T-helper 9 cell (primary cell): ENCODE measurements around the gene AHCYL2.
A peak's percentile ranks its signal among the peaks of the same experiment; 100 is the strongest.
"Not testable (repeated sequence)": the region's sequence is repeated elsewhere in the genome, so short reads cannot be mapped to it uniquely, and the experiment has no call there.

ENCODE experiments used
- DNase-seq: peaks from one replicate; pipeline ENCODE4 v3.0.0-alpha.2; 2020

The AHCYL2 gene

DNA sequence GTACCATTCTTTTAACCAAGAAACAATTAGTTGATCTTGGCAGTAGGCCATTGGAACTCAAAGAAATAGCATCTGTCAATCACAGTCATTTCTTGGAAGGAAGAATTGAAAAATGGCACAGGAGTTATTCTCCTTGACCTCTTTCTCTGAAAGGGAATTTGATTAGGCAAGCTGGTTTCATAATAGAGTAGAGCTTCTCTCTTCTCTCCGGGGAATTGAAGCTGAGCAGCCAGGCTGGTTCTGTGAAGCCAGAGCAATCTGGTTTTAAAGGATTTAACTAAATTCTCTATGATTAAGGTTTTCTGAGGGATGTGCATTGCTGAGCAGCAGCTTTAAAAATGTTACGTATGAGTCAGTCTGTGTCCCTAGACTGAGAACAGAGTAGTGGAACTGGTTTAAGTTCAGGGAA is 70.2 kb downstream of the AHCYL2 start:
- DNase-seq: no peak

DNA sequence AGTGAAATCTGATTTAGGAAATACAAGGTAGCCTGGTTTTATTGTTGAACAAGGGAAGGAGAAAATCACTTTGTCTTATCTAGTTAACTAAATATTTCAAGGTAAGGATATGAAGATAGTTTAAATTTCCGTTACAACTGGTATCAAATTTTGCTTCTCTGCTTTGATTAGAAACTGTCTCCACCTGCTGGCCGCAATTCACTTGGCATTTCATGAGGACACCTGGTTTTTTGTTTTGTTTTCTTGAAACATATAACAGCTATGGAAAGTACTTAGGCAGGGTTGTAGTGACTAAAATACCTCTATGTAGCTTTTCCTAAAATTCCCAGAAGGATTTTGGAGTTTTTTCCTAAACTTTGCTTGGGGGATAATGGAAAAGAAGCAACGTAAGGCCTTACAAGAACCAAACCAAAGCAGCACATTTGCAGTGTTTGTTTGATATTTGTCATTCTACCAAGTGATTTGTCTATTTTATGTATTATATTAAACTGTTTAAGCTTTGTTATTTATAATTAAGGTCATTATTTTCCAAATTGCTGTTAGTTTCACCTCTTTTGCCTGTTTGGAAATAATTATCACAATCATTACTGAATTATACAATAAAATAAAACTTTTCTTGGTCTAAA is 73.6 kb downstream of the AHCYL2 start:
- peak; percentile 33 for DNase-seq

GRCh38 chr7:129299889-129300288 is 75.1 kb downstream of the AHCYL2 start:
- no peak for DNase-seq

DNA sequence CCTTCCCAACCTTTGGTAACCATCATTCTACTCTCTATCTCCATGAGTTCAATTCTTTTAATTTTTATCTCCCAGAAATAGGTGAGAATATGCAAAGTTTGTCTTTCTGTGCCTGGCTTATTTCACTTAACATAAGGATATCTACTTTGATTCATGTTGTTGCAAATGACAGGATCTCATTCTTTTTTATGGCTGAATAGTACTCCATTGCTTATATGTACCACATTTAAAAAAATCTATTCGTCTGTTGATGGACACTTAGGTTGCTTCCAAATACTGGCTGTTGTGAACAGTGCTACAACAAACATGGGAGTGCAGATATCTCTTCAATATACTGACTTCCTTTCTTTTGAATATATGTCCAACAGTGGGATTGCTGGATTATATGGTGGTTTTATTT is 75.5 kb downstream of the AHCYL2 start:
- DNase-seq: not testable (repeated sequence)

- no peak for DNase-seq
Measured at GRCh38 chr7:129307592-129307991, 82.8 kb downstream of the AHCYL2 start.

- no peak for DNase-seq
Measured at GRCh38 chr7:129308047-129308446, 83.2 kb downstream of the AHCYL2 start.

DNA sequence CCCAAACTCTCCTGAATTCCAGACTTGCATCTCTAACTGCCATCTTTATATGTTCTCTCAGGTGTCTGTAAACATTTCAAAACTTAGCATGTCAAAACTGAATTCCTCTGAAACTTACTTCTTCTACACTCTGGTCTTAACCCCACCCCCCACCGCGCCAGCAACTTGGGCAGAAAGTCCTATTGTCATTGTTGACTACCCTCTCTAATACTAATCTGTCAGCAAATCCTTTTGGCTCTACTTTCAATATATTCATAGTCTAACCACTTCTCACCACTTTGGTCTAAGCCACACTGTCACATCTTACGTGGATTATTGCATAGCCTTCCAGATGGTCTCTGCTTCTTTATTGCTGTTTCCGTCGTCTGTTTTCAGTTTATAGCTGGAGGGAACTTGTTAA is 86.6 kb downstream of the AHCYL2 start:
- no peak for DNase-seq

- no peak for DNase-seq
Measured at GRCh38 chr7:129313282-129313681, 88.5 kb downstream of the AHCYL2 start.

DNA sequence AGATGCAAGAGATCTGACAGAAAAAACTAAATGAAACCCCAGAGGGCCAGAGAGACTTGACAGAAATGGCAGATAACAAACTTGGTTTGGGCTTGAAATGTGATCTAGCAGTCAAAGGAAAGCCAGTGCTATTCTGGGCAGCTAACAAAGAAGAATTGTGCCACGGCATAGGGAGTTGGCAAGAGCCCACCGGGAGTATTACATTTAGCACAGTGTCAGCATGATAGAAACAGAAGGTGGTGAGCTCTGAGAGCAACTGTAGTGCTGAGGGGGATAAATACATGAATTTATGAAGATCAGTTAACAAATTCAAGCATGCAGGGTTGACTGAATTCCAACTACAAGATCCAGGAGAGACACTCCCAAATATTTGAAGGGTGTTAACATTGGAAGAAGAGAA is 91.1 kb downstream of the AHCYL2 start:
- no peak for DNase-seq

GRCh38 chr7:129317450-129317849 is 92.6 kb downstream of the AHCYL2 start:
- no peak for DNase-seq

- DNase-seq: no peak
Measured at GRCh38 chr7:129327076-129327475, 102.2 kb downstream of the AHCYL2 start.

DNA sequence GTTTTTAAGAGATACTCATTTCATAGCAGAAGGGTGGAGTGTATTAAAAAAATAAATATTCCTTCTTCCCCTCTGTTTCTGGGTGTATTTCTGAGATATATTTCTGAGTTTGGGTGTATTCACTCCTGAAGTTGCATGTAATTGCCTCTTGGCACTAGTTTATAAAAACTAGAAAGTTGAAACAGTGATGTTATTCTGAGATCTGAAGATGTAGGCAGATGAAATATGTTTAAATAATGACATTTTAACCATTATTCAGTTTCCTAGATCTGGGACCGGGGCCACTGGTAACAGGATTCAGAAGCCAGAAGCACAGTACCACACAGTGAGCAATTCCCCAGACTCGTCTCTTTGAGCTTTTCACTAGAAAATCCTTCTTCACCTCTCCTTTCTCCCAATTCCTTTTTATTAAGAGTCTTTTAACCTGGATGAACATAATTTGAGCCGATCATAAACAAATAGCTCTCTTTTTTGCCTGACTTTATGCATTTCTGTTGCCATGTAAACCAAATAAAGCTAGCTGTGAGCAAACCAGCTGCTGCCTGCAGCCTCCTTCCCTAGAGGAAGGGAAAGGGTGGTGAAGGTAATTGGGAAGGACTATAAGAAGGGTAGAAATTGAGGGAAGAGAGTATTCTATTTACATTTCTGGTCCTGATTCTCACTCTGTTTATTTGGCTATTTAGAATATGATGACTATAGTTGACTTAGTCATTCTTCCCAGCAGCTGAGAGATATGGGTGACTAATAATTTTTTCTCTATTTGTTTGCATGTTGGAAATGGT is 107.6 kb downstream of the AHCYL2 start:
- no peak for DNase-seq

- no peak for DNase-seq
Measured at GRCh38 chr7:129334473-129334872, 109.6 kb downstream of the AHCYL2 start.

- DNase-seq: no peak
Measured at GRCh38 chr7:129338450-129338849, 113.6 kb downstream of the AHCYL2 start.

DNA sequence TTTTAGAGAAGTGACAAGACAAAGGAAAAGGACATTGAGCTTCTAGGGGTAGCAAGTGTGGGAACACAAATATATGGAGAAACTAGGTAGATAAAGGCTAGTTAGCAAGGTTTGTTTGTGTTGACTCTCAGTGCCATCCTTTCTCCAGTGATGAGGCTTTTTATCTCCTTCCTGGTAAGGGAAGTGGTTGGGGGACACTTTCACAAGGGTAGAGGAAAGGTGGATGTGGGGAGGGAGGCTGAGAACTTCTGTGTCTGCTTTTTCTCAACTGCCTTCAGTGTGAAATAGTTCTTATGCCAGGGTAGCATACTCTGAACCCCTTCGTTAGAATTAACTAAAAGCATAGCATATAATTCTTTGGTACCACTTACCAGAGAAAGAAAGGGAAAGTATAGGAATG is 116.4 kb downstream of the AHCYL2 start:
- no peak for DNase-seq

- no peak for DNase-seq
Measured at GRCh38 chr7:129341816-129342806, 117.3 kb downstream of the AHCYL2 start.

DNA sequence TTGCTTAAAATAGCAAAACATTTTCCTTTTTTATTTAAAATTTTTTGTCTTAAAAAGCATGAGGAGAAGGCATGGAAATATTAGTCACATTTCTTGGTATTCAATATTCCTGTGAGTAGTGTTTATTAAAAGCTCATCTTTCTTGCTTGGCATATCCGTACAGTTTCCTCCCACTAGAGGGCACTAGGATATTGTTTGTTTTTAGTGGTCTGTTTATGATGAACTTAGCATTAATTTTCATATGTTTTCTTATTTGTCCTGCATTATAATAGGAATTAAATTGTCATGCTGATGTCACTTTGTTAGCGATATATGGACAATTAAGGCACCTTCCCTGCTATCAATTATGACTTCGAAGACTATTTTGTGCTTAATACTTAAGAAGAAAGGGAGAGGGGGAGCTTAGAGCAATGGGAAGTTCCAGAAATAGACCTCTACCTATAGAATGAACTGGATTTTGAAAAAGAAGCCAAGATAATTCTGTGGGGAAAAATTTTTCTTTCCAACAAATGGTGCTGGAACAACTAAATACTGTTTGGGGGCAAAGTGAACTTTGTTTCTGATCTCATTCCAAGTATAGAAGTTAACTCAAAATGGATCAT is 118.4 kb downstream of the AHCYL2 start:
- DNase-seq: no peak

- DNase-seq: no peak
Measured at GRCh38 chr7:129347330-129347729, 122.5 kb downstream of the AHCYL2 start.

DNA sequence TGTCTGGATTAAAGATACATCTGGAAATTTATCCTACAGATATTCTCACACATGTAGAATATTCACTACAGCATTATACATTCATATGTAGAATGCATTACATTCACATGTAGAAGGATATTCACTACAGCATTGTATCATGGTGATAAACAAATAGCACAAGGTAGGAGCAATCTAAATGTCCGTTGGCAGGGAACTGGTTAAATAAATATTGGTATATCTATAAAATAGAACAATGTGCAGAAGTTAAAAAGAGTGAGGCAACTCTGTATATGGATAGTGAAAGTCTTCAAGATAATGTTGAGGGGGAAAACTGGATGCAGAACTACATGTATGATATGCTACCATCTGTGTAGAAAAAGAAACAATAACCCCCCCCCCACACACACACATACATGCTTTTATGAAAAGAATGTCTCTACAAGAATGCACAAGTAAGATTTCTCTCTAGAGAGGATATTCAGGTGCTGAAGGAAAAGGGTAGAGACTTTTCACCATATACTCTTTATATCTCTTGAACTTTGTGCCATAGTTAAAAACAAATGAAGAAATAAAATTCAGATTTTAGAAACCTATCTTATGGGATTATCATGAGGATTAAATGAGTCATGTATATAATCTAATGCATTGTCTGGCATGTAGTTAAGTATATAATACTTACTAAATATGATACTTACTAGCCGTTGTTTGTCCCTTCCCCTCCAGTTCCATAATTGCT is 123.4 kb downstream of the AHCYL2 start:
- DNase-seq: no peak

GRCh38 chr7:129351320-129351719 is 126.5 kb downstream of the AHCYL2 start:
- no peak for DNase-seq

DNA sequence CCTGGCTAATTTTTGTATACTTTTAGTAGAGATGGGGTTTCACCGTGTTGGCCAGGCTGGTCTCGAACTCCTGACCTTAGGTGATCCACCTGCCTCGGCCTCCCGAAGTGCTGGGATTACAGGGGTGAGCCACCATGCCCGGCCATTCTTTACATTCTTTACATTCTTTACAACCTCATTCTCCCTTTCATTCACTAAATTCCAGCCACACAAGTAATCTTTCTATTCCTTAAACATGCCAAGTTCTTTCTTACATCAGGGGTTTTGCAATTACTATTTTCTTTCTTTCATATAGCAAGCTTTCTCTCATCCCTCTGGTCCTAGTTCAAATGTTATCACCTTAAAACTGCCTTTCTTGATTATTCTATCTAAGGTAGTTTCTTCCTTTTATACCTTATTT is 128.3 kb downstream of the AHCYL2 start:
- not testable (repeated sequence) for DNase-seq
